IMR-90 (cell line): ENCODE data around the gene STEAP3. TPM values are rescaled to one million over a fixed set of nuclear protein-coding genes. Genes with fewer than 3 reads are reported as not detected.

Source experiments
- ATAC-seq: fragments of 200-7000 bp; cut with Tn5 transposase; 2 replicates; pipeline ENCODE4 v1.9.1; 2020; ENCODE audit warnings: low read depth, mild to moderate bottlenecking, moderate library complexity
- BruUV-seq: library from RNA; stranded (reverse); fragments of 400-500 nt; replicated peaks from 2 replicates; lab custom pipeline; 2021; lab: Mats Ljungman, UMichigan
- CTCF ChIA-PET: fragments of 300-600 bp; formaldehyde crosslinking; extraction: SDS; loops from one replicate; lab custom pipeline; 2021; ENCODE audit warnings: antibody characterized with exemption; lab: Yijun Ruan, JAX
- POLR2A ChIA-PET: fragments of 300-600 bp; sonication (Branson Sonifier 250); formaldehyde crosslinking; loops from one replicate; lab custom pipeline; 2022; ENCODE audit warnings: antibody characterized with exemption; ENCODE audit not compliant: unreplicated experiment; lab: Charles Lee
- DNase-seq: peaks from one replicate; pipeline ENCODE4 v3.0.0; 2013
- H2AFZ ChIP-seq: replicated peaks from 2 replicates; pipeline ENCODE3; 2013; ENCODE audit warnings: low read length, mild to moderate bottlenecking; ENCODE audit not compliant: poor library complexity
- H2AK5ac ChIP-seq: 2 replicates; pipeline ENCODE4 v1.6.1; 2013; ENCODE audit warnings: low read depth, low read length, inconsistent platforms
- H2AK9ac ChIP-seq: replicated peaks from 2 replicates; pipeline ENCODE3; 2013; ENCODE audit warnings: mild to moderate bottlenecking, low read depth, low read length, moderate library complexity; ENCODE audit not compliant: poor library complexity
- H2BK120ac ChIP-seq: 2 replicates; pipeline ENCODE4 v1.6.1; 2013; ENCODE audit warnings: low read depth, low read length, inconsistent platforms
- H2BK15ac ChIP-seq: 3 replicates; pipeline ENCODE4 v1.6.1; 2013; ENCODE audit warnings: low read depth, low read length, inconsistent platforms
- H2BK20ac ChIP-seq: 2 replicates; pipeline ENCODE4 v1.6.1; 2013; ENCODE audit warnings: low read depth, mild to moderate bottlenecking, inconsistent platforms, low read length, moderate library complexity
- H2BK5ac ChIP-seq: 2 replicates; pipeline ENCODE4 v1.6.1; 2013; ENCODE audit warnings: mild to moderate bottlenecking, low read depth, low read length, inconsistent platforms; ENCODE audit not compliant: poor library complexity, severe bottlenecking
- H3K14ac ChIP-seq: replicated peaks from 2 replicates; pipeline ENCODE4 v1.6.1; 2013; ENCODE audit warnings: low read depth, low read length, inconsistent platforms
- H3K18ac ChIP-seq: 2 replicates; pipeline ENCODE4 v1.6.1; 2013; ENCODE audit warnings: low read depth, low read length, control low read depth
- H3K23ac ChIP-seq: 2 replicates; pipeline ENCODE4 v1.6.1; 2013; ENCODE audit warnings: low read depth, low read length, inconsistent platforms
- H3K27ac ChIP-seq: 2 replicates; pipeline ENCODE4 v1.5.1; 2013; ENCODE audit warnings: mild to moderate bottlenecking, control low read depth, low read length; ENCODE audit not compliant: insufficient read depth
- H3K27me3 ChIP-seq: 2 replicates; pipeline ENCODE4 v1.6.1; 2013; ENCODE audit warnings: low read length; ENCODE audit not compliant: control insufficient read depth, insufficient read depth
- H3K36me3 ChIP-seq: 2 replicates; pipeline ENCODE4 v1.6.1; 2013; ENCODE audit warnings: low read length, mixed read lengths; ENCODE audit not compliant: control insufficient read depth, insufficient read depth
- H3K4ac ChIP-seq: 2 replicates; pipeline ENCODE4 v1.6.1; 2013; ENCODE audit warnings: low read depth, low read length, inconsistent platforms
- H3K4me1 ChIP-seq: 2 replicates; pipeline ENCODE4 v1.6.1; 2013; ENCODE audit warnings: low read length, mixed read lengths; ENCODE audit not compliant: control insufficient read depth, insufficient read depth
- H3K4me2 ChIP-seq: 2 replicates; pipeline ENCODE4 v1.6.1; 2013; ENCODE audit warnings: low read depth, mild to moderate bottlenecking, control low read depth, low read length, moderate library complexity
- H3K4me3 ChIP-seq: 2 replicates; pipeline ENCODE4 v1.5.1; 2013; ENCODE audit warnings: low read depth, mild to moderate bottlenecking, control low read depth, low read length, moderate library complexity; ENCODE audit not compliant: insufficient read depth
- H3K56ac ChIP-seq: 2 replicates; pipeline ENCODE4 v1.6.1; 2013; ENCODE audit warnings: low read length, inconsistent platforms; ENCODE audit not compliant: insufficient read depth; ENCODE audit errors: extremely low read depth
- H3K79me1 ChIP-seq, 2 experiments: 2 replicates each; pipeline ENCODE4 v1.6.1; 2013; ENCODE audit warnings: low read length in 2 of 2, inconsistent platforms in 1 of 2, low read depth in 1 of 2
- H3K9ac ChIP-seq: 2 replicates; pipeline ENCODE4 v1.6.1; 2013; ENCODE audit warnings: low read depth, low read length, control low read depth
- H3K9me1 ChIP-seq: 2 replicates; pipeline ENCODE4 v1.6.1; 2013; ENCODE audit warnings: low read length, inconsistent platforms; ENCODE audit not compliant: insufficient read depth
- H3K9me3 ChIP-seq: 2 replicates; pipeline ENCODE4 v1.6.1; 2013; ENCODE audit warnings: low read length; ENCODE audit not compliant: control insufficient read depth, insufficient read depth
- H4K20me1 ChIP-seq: 2 replicates; pipeline ENCODE4 v1.6.1; 2013; ENCODE audit warnings: low read length, inconsistent platforms; ENCODE audit not compliant: insufficient read depth
- H4K5ac ChIP-seq: 2 replicates; pipeline ENCODE4 v1.6.1; 2013; ENCODE audit warnings: mild to moderate bottlenecking, low read depth, low read length, control low read depth
- H4K8ac ChIP-seq, 2 experiments: 2 replicates each; pipeline ENCODE4 v1.6.1; 2013; ENCODE audit warnings: low read depth in 2 of 2, low read length in 2 of 2, control low read depth in 1 of 2, inconsistent platforms in 1 of 2
- H4K91ac ChIP-seq: 2 replicates; pipeline ENCODE4 v1.6.1; 2013; ENCODE audit warnings: low read depth, low read length, inconsistent platforms; ENCODE audit not compliant: insufficient read depth
- BHLHE40 ChIP-seq: fragments of 150-350 bp; IDR thresholded peaks from 2 replicates; pipeline ENCODE4 v1.6.1; 2016; ENCODE audit warnings: mild to moderate bottlenecking, low read depth, low read length
- ELK1 ChIP-seq: fragments of 150-350 bp; IDR thresholded peaks from 2 replicates; pipeline ENCODE4 v1.6.1; 2016; ENCODE audit warnings: low read depth, mild to moderate bottlenecking, low read length, moderate library complexity, borderline replicate concordance
- NFE2L2 ChIP-seq: fragments of 150-350 bp; IDR thresholded peaks from 2 replicates; pipeline ENCODE4 v1.6.1; 2016; ENCODE audit warnings: low read depth, mild to moderate bottlenecking, low read length
- RAD21 ChIP-seq: IDR thresholded peaks from 2 replicates; pipeline ENCODE4 v1.6.1; 2012; ENCODE audit warnings: low read length, improper control_type of control experiment
- USF2 ChIP-seq: fragments of 150-350 bp; IDR thresholded peaks from 2 replicates; pipeline ENCODE4 v1.6.1; 2017; ENCODE audit warnings: mild to moderate bottlenecking, antibody characterized with exemption, low read length, low read depth
- WGBS, 2 experiments: methylation state at CpG; one replicate each; pipeline versions ENCODE4 v1.1.5 to v1.1.7; 2013; ENCODE audit warnings: missing lambda C conversion rate in 2 of 2; ENCODE audit not compliant: insufficient read length in 1 of 2; ENCODE audit errors: extremely low coverage in 2 of 2; 5-methylcytosine and 5-hydroxymethylcytosine counted together
- dilution Hi-C: fragments of 300-500 bp; cut with HindIII; formaldehyde crosslinking; loops from one replicate; pipeline ENCODE4 v1.14.3; 2018; ENCODE audit warnings: low sequenced_read_pairs; ENCODE audit not compliant: unreplicated experiment
- in situ Hi-C: fragments of 300-500 bp; cut with MboI; formaldehyde crosslinking; loops from 3 replicates; pipeline ENCODE4 v1.14.3; 2019; ENCODE audit warnings: low sequenced_read_pairs, inconsistent platforms, mixed read lengths
- intact Hi-C: fragments of 100-400 bp; cut with micrococcal nuclease; formaldehyde crosslinking; loops from 2 replicates; pipeline ENCODE4 v1.10.0; 2022
- polyA plus RNA-seq, 3 experiments: library from polyadenylated mRNA; depleted of rRNA; stranded (reverse); fragments of >200 nt; gene quantifications; 2 replicates each; pipeline ENCODE4 v1.2.3, GENCODE V29; 2012; ENCODE audit warnings: low replicate concordance in 1 of 3
- total RNA-seq: library from RNA; depleted of rRNA; stranded (reverse); fragments of >200 nt; gene quantifications from 2 replicates; pipeline ENCODE4 v1.2.3, GENCODE V29; 2012

Gene STEAP3
- total and polyA plus RNA-seq, 2 of the 4 experiments (the other 2 are of a cell fraction) = 19.4 to 43.9 TPM

- H3K27ac ChIP-seq = no peak overlapping the region
- H3K9me3 ChIP-seq = no peaks in the 10 kb centered on the region
- no peak overlapping the region for H2BK15ac ChIP-seq
- H3K14ac ChIP-seq = no peak overlapping the region
- no peak overlapping the region for H2BK120ac ChIP-seq
- no peak overlapping the region for H2BK5ac ChIP-seq
- no peak overlapping the region for H2AK5ac ChIP-seq
- no peak overlapping the region for H2AFZ ChIP-seq
- no TSS peak for BruUV-seq
- no peak overlapping the region for H4K91ac ChIP-seq
- ATAC-seq = peak; percentile 45
- in situ Hi-C loops (no loop called here), intact Hi-C loops (no loop called here), dilution Hi-C loops (no loop called here)
- H3K4ac ChIP-seq = no peak overlapping the region
- H3K4me3 ChIP-seq = no peak overlapping the region
- H3K9ac ChIP-seq = no peak overlapping the region
- no peak overlapping the region for H3K23ac ChIP-seq
- CTCF ChIA-PET = interaction anchor here (1.0 kb wide), 1 partner anchor 45 kb away, joined by 3 read pairs; the partner anchor contains the start of gene STEAP3
- H3K56ac ChIP-seq = no peak overlapping the region
- no peak for TF ChIP-seq NFE2L2
- TF ChIP-seq RAD21 = no peak
- no peak for TF ChIP-seq ELK1
- no peak for TF ChIP-seq BHLHE40
- TF ChIP-seq USF2 = no peak
- no peak overlapping the region for H3K18ac ChIP-seq
- no peaks in the 10 kb centered on the region for H3K79me1 ChIP-seq
- POLR2A ChIA-PET = no interaction called here
- no peak overlapping the region for H4K5ac ChIP-seq
- H3K27me3 ChIP-seq = peaks cover 5% of the 10 kb centered on the region; the same call in 1 of the 2 replicates
- no peak overlapping the region for H4K8ac ChIP-seq
- no peaks in the 10 kb centered on the region for H4K20me1 ChIP-seq
- no peaks in the 10 kb centered on the region for H3K36me3 ChIP-seq
- no peak for DNase-seq
- H3K4me2 ChIP-seq = no peak overlapping the region
- no peaks in the 10 kb centered on the region for H3K9me1 ChIP-seq
- H3K4me1 ChIP-seq = no peaks in the 10 kb centered on the region
- H2AK9ac ChIP-seq = no peak overlapping the region
- H2BK20ac ChIP-seq = no peak overlapping the region
- WGBS, 2 experiments = 30% methylated on average over 1 of the region's 2 CpGs; no CpG with 5 or more reads in 1 of the 2 experiments
These were observed 44.4 kb upstream of the STEAP3 start for GRCh38 chr2:119179202-119179601.
